Upper lobe of right lung (tissue), 1 donor: ENCODE data around the gene CYP4F12. TPM values are rescaled to one million over a fixed set of nuclear protein-coding genes. Genes with fewer than 3 reads are reported as not detected.
A peak's percentile ranks its signal among the peaks of the same experiment; 100 is the strongest.

ENCODE experiments used
- ATAC-seq: fragments of 200-7000 bp; cut with Tn5 transposase; one replicate; pipeline ENCODE4 v1.9.1; 2020; ENCODE audit warnings: mild to moderate bottlenecking, moderate library complexity
- DNase-seq: peaks from one replicate; pipeline ENCODE4 v3.0.0-alpha.2; 2020
- H3K27ac ChIP-seq: fragments of 200-600 bp; one replicate; pipeline ENCODE4 v1.8.0; 2022
- H3K27me3 ChIP-seq: fragments of 200-600 bp; one replicate; pipeline ENCODE4 v1.8.0; 2022; ENCODE audit warnings: mild to moderate bottlenecking
- H3K36me3 ChIP-seq: fragments of 200-600 bp; one replicate; pipeline ENCODE4 v1.8.0; 2022
- H3K4me1 ChIP-seq: fragments of 200-600 bp; one replicate; pipeline ENCODE4 v1.8.0; 2022
- H3K4me3 ChIP-seq: fragments of 200-600 bp; one replicate; pipeline ENCODE4 v1.8.0; 2022; ENCODE audit warnings: mild to moderate bottlenecking
- H3K9me3 ChIP-seq: fragments of 200-600 bp; one replicate; pipeline ENCODE4 v1.8.0; 2022
- intact Hi-C: fragments of 100-400 bp; cut with DNase I; formaldehyde crosslinking; loops from one replicate; pipeline ENCODE4 v1.11.0; 2022
- total RNA-seq: library from RNA; stranded (reverse); fragmentation: NEBNext Ultra II Directional; extraction: Animal tissue kit (Norgen Biotek cat#: 25700); gene quantifications from one replicate; pipeline ENCODE4 v1.2.1, GENCODE V29; 2021
- TF ChIP-seq, protein P1 (sequence below): fragments of 200-600 bp; IDR thresholded peaks from one replicate; pipeline ENCODE4 v1.8.0; 2022; ENCODE audit warnings: antibody characterized with exemption
- donor health status: DM: no; HTN: yes; CAD: no; lungs with severe emphysema.

CYP4F12 gene
- total RNA-seq, 1 donor from 2014 or later, result 3.7 TPM

- Histone ChIP-seq H3K4me1 (no peaks in the 10 kb centered on the region), H3K9me3 (no peaks in the 10 kb centered on the region), H3K27ac (no peak within 1 kb of the TSS), H3K4me3 (no peak within 1 kb of the TSS), H3K27me3 (peaks cover under 1% of the 10 kb centered on the region), H3K36me3 (no peaks in the 10 kb centered on the region)
- ATAC-seq (peak; percentile 79), DNase-seq (peak; percentile 85)
- intact Hi-C loops, result no loop called here
- TF ChIP-seq, protein P1, sequence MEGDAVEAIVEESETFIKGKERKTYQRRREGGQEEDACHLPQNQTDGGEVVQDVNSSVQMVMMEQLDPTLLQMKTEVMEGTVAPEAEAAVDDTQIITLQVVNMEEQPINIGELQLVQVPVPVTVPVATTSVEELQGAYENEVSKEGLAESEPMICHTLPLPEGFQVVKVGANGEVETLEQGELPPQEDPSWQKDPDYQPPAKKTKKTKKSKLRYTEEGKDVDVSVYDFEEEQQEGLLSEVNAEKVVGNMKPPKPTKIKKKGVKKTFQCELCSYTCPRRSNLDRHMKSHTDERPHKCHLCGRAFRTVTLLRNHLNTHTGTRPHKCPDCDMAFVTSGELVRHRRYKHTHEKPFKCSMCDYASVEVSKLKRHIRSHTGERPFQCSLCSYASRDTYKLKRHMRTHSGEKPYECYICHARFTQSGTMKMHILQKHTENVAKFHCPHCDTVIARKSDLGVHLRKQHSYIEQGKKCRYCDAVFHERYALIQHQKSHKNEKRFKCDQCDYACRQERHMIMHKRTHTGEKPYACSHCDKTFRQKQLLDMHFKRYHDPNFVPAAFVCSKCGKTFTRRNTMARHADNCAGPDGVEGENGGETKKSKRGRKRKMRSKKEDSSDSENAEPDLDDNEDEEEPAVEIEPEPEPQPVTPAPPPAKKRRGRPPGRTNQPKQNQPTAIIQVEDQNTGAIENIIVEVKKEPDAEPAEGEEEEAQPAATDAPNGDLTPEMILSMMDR, result no peak
These were observed 32.5 kb upstream of the CYP4F12 start, which contains the start of gene CYP4F3 for GRCh38 chr19:15640294-15640903. Gene CYP4F3, plus strand, starts transcription at chr19:15640897. Its CDS starts 519 bp downstream, at chr19:15641416.

- ATAC-seq, result no peak
- Histone ChIP-seq H3K27me3 (no peaks in the 10 kb centered on the region), H3K36me3 (no peaks in the 10 kb centered on the region), H3K4me1 (no peaks in the 10 kb centered on the region), H3K4me3 (no peak overlapping the region), H3K9me3 (no peaks in the 10 kb centered on the region), H3K27ac (no peak overlapping the region)
- intact Hi-C loops, result no loop called here
- DNase-seq, result no peak
- TF ChIP-seq, protein P1, result no peak
These were observed 31.8 kb upstream of the CYP4F12 start for GRCh38 chr19:15640904-15641597.

- intact Hi-C loops, result no loop called here
- Histone ChIP-seq H3K27ac (no peak overlapping the region), H3K4me3 (no peak overlapping the region), H3K27me3 (no peaks in the 10 kb centered on the region), H3K4me1 (no peaks in the 10 kb centered on the region), H3K36me3 (no peaks in the 10 kb centered on the region), H3K9me3 (no peaks in the 10 kb centered on the region)
- ATAC-seq (peak; percentile 27), DNase-seq (no peak)
- TF ChIP-seq, protein P1, result no peak
These were observed 30.9 kb upstream of the CYP4F12 start for GRCh38 chr19:15641901-15642491.

DNA sequence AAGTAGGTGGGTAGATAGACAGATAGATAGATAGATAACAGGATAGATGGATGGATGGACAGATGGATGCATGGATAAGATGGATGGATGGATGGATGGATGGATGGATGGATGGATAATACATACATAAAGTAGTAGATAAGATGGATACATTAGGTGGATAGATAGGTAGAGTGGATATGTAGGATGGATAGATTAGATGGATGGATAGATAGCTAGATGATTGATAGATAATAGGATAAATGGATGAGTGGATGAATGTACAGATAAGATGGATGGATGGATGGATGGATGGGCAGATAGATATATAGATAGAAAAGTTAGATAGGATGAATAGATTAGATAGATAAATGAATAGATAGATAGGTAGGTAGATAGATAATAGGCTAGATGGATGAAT is 30.1 kb upstream of the CYP4F12 start:
- Histone ChIP-seq H3K27me3 (no peaks in the 10 kb centered on the region), H3K9me3 (no peaks in the 10 kb centered on the region), H3K4me3 (no peak overlapping the region), H3K4me1 (no peaks in the 10 kb centered on the region), H3K36me3 (no peaks in the 10 kb centered on the region), H3K27ac (no peak overlapping the region)
- DNase-seq (no peak), ATAC-seq (no peak)
- intact Hi-C loops, result no loop called here
- TF ChIP-seq, protein P1, result no peak

DNA sequence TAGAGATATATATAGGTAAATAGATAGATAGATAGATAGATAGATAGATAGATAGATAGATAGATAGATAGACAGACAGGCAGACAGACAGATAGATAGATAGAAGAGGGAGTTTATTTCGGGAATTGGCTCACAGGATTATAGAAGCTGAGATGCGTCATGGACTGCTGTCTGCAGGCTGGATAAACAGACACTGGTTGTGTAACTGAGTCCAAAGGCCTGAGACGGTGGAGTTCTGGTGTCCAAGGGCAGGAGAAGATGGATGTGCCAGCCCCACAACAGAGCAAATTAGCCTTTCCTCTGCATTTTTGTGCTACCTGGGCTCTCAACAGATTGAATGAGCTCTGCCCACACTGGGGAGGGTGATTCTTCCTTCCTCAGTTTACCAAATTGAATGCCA is 29.5 kb upstream of the CYP4F12 start:
- Histone ChIP-seq H3K27ac (no peak overlapping the region), H3K36me3 (no peaks in the 10 kb centered on the region), H3K4me1 (no peaks in the 10 kb centered on the region), H3K27me3 (no peaks in the 10 kb centered on the region), H3K4me3 (no peak overlapping the region), H3K9me3 (no peaks in the 10 kb centered on the region)
- DNase-seq (no peak), ATAC-seq (no peak)
- intact Hi-C loops, result no loop called here
- TF ChIP-seq, protein P1, result no peak
